ENCODE results near the gene RAB26.

GRCh38 chr16:2174396-2175131, 26.1 kb downstream of the RAB26 start:
- TF ChIP-seq, protein P1, sequence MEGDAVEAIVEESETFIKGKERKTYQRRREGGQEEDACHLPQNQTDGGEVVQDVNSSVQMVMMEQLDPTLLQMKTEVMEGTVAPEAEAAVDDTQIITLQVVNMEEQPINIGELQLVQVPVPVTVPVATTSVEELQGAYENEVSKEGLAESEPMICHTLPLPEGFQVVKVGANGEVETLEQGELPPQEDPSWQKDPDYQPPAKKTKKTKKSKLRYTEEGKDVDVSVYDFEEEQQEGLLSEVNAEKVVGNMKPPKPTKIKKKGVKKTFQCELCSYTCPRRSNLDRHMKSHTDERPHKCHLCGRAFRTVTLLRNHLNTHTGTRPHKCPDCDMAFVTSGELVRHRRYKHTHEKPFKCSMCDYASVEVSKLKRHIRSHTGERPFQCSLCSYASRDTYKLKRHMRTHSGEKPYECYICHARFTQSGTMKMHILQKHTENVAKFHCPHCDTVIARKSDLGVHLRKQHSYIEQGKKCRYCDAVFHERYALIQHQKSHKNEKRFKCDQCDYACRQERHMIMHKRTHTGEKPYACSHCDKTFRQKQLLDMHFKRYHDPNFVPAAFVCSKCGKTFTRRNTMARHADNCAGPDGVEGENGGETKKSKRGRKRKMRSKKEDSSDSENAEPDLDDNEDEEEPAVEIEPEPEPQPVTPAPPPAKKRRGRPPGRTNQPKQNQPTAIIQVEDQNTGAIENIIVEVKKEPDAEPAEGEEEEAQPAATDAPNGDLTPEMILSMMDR (IDR thresholded peaks at IDR 0.05), result no peak
- no peak for TF ChIP-seq POLR2AphosphoS5 (IDR thresholded peaks at IDR 0.05)
- no peak for TF ChIP-seq POLR2A (IDR thresholded peaks at IDR 0.05; ENCODE audit: low read depth)
